PFSK-1 (cell line): ENCODE data around the gene TNMD.
A peak's percentile ranks its signal among the peaks of the same experiment; 100 is the strongest.

Experiments
- FOXP2 ChIP-seq: optimal IDR thresholded peaks from 2 replicates; pipeline ENCODE3; 2011; ENCODE audit warnings: borderline replicate concordance, control low read depth, inconsistent platforms; ENCODE audit not compliant: insufficient read depth; ENCODE audit errors: extremely low read length, extremely low read depth
- POLR2AphosphoS5 ChIP-seq: IDR thresholded peaks from 2 replicates; pipeline ENCODE4 v1.6.1; 2012; ENCODE audit warnings: low read depth, mild to moderate bottlenecking, control low read depth, low read length, moderate library complexity
- REST ChIP-seq, 2 experiments: IDR thresholded peaks; 2 replicates each; pipeline versions ENCODE4 v1.6.1 to v1.8.0; 2011 to 2012; ENCODE audit warnings: low read depth in 2 of 2, low read length in 2 of 2, control low read depth in 1 of 2, inconsistent platforms in 1 of 2, mild to moderate bottlenecking in 1 of 2, moderate library complexity in 1 of 2; ENCODE audit not compliant: insufficient read depth in 1 of 2
- SIN3A ChIP-seq: IDR thresholded peaks from 2 replicates; pipeline ENCODE4 v1.6.1; 2012; ENCODE audit warnings: mild to moderate bottlenecking, low read length, moderate library complexity, borderline replicate concordance; ENCODE audit not compliant: insufficient read depth
- TAF1 ChIP-seq: IDR thresholded peaks from 2 replicates; pipeline ENCODE4 v1.6.1; 2012; ENCODE audit warnings: low read length, control low read depth, borderline replicate concordance; ENCODE audit not compliant: insufficient read depth

The TNMD gene

GRCh38 chrX:100643956-100644860 lies 59.5 kb downstream of the TNMD start, which contains the start of gene SRPX2:
Gene SRPX2 (plus strand): TSS chrX:100644199. CDS start chrX:100646323, 2,124 bp downstream.
- no peak for TF ChIP-seq FOXP2
- TF ChIP-seq SIN3A: 0 out of 2 replicates have a peak, but pooled peaks have one; percentile 63
- TF ChIP-seq TAF1: peak; percentile 23; the same call in 1 of the 2 replicates
- peak; percentile 59 for TF ChIP-seq POLR2AphosphoS5
- no peak for TF ChIP-seq REST (IDR thresholded peaks at IDR 0.05; ENCODE audit: insufficient read depth in 1 of 2, low read depth in 2 of 2, low read length in 2 of 2)

GRCh38 chrX:100645106-100645505 lies 60.4 kb downstream of the TNMD start:
- no peak for TF ChIP-seq POLR2AphosphoS5
- TF ChIP-seq FOXP2: no peak
- no peak for TF ChIP-seq TAF1
- TF ChIP-seq SIN3A: no peak
- TF ChIP-seq REST (IDR thresholded peaks at IDR 0.05; ENCODE audit: insufficient read depth in 1 of 2, low read depth in 2 of 2, low read length in 2 of 2): no peak

- TF ChIP-seq SIN3A: no peak
- TF ChIP-seq POLR2AphosphoS5: no peak
- no peak for TF ChIP-seq FOXP2
Observed at GRCh38 chrX:100647095-100647494, 62.4 kb downstream of the TNMD start.

- no peak for TF ChIP-seq FOXP2
- TF ChIP-seq REST (IDR thresholded peaks at IDR 0.05; ENCODE audit: insufficient read depth in 1 of 2, low read depth in 2 of 2, low read length in 2 of 2): no peak
- TF ChIP-seq SIN3A: no peak
- no peak for TF ChIP-seq POLR2AphosphoS5
- TF ChIP-seq TAF1: no peak
Observed at GRCh38 chrX:100647739-100648138, 63.0 kb downstream of the TNMD start.

- TF ChIP-seq TAF1: no peak
- no peak for TF ChIP-seq FOXP2
- no peak for TF ChIP-seq SIN3A
Observed at GRCh38 chrX:100648458-100649417, 64.0 kb downstream of the TNMD start.
